ENCODE measurements around the gene SH2D5.
A peak's percentile ranks its signal among the peaks of the same experiment; 100 is the strongest.

The SH2D5 gene
- total RNA-seq: 0.48 to 0.77 reads per million in 2 donors

- DNase-seq: peak; percentile 51
Observed at GRCh38 chr1:20732588-20733359, at the start of gene SH2D5. TSS of gene SH2D5 (minus strand) at chr1:20732703. CDS start at chr1:20728044, 4,659 bp downstream.

- no peak for DNase-seq
Observed at GRCh38 chr1:20775700-20776099, 43.2 kb upstream of the SH2D5 start.

GRCh38 chr1:20771780-20772179 lies 39.3 kb upstream of the SH2D5 start:
- no peak for DNase-seq

GRCh38 chr1:20770314-20771087 lies 38.0 kb upstream of the SH2D5 start:
- DNase-seq: no peak

GRCh38 chr1:20767271-20767670 lies 34.8 kb upstream of the SH2D5 start:
- DNase-seq: no peak

GRCh38 chr1:20763417-20763816 lies 30.9 kb upstream of the SH2D5 start:
- DNase-seq: no peak

- no peak for DNase-seq
Observed at GRCh38 chr1:20760322-20760721, 27.8 kb upstream of the SH2D5 start.

GRCh38 chr1:20753589-20753988 lies 21.1 kb upstream of the SH2D5 start:
- no peak for DNase-seq

- DNase-seq: no peak
Observed at GRCh38 chr1:20751462-20751990, 19.0 kb upstream of the SH2D5 start.

- no peak for DNase-seq
Observed at GRCh38 chr1:20742671-20743070, 10.2 kb upstream of the SH2D5 start.

GRCh38 chr1:20740781-20741180 lies 8.3 kb upstream of the SH2D5 start:
- no peak for DNase-seq

GRCh38 chr1:20739225-20739624 lies 6.7 kb upstream of the SH2D5 start:
- DNase-seq: no peak

GRCh38 chr1:20735581-20736111 lies 3.1 kb upstream of the SH2D5 start:
- DNase-seq: no peak

- DNase-seq: no peak
Observed at GRCh38 chr1:20733360-20733975, 965 bp upstream of the SH2D5 start.

- DNase-seq: peak; percentile 38
Observed at GRCh38 chr1:20732071-20732587, 374 bp downstream of the SH2D5 start.

- DNase-seq: no peak
Observed at GRCh38 chr1:20731057-20731991, 1.2 kb downstream of the SH2D5 start.

- no peak for DNase-seq
Observed at GRCh38 chr1:20730690-20731056, 1.8 kb downstream of the SH2D5 start.

- no peak for DNase-seq
Observed at GRCh38 chr1:20729990-20730689, 2.4 kb downstream of the SH2D5 start.

- DNase-seq: no peak
Observed at GRCh38 chr1:20729155-20729931, 3.2 kb downstream of the SH2D5 start.
